RPMI7951 (cell line): ENCODE results near the gene OSBP2. TPM values are rescaled to one million over a fixed set of nuclear protein-coding genes. Genes with fewer than 3 reads are reported as not detected.
"Not testable (repeated sequence)": the region's sequence is repeated elsewhere in the genome, so short reads cannot be mapped to it uniquely, and the experiment has no call there.

ENCODE experiments used
- DNase-seq: peaks from one replicate; pipeline ENCODE4 v3.0.0-alpha.2; 2012; ENCODE audit warnings: low read depth
- total RNA-seq: library from RNA; depleted of rRNA; stranded (reverse); fragments of >200 nt; shearing (Covaris generic); gene quantifications from 2 replicates; pipeline ENCODE4 v1.2.3, GENCODE V29; 2014

Gene OSBP2
- total RNA-seq, 1 experiment from 2014 or later, result 5.9 TPM

DNA sequence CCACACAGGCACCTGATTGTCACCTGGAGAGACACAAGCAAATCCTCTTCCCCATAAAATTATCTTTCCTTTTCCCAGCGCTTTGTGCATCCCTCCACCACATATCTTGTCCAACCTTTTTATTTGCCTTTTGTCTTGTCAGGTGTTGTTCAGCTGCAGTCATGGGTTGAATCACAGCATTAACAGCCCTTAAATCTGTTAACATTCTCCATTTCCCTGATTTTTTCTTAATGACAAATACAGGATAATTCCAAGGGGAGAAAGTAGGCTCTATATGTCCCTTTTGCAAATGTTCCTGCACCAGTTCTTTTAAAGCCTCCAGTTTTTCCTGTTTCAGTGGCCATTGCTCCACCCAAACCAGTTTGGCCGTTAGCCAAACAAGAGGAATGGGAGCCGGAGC is 18.1 kb upstream of the OSBP2 start:
- not testable (repeated sequence) for DNase-seq

DNA sequence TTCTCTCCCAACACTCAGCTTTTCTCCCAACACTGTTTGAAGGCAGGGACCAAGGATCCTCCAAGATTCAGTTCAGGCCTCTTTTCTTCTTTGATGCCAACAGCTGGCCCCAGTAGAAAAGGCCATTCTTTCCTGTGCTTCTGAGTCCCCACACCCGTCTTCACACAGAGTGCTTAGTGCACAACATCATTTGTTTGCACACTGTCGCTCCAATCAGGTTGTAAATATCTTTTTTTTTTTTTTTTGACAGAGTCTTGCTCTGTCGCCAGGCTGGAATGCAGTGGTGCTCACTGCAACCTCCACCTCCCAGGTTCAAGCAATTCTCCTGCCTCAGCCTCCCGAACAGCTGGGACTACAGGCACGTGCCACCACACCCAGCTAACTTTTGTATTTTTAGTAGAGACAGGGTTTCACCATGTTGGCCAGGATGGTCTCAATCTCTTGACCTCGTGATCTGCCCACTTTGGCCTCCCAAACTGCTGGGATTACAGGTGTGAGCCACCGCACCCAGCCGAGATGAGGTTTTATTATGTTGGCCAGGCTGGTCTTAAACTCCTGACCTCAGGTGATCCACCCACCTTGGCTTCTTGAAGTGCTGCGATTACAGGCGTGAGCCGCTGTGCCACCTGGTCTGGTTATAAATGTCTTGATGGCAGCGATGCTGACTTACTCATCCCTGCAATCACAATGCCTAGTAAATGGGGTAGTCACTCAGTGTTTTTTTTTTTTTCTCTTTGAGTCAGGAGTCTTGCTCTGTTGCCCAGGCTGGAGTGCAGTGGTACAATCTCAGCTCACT is 14.6 kb upstream of the OSBP2 start:
- DNase-seq, result not testable (repeated sequence)

DNA sequence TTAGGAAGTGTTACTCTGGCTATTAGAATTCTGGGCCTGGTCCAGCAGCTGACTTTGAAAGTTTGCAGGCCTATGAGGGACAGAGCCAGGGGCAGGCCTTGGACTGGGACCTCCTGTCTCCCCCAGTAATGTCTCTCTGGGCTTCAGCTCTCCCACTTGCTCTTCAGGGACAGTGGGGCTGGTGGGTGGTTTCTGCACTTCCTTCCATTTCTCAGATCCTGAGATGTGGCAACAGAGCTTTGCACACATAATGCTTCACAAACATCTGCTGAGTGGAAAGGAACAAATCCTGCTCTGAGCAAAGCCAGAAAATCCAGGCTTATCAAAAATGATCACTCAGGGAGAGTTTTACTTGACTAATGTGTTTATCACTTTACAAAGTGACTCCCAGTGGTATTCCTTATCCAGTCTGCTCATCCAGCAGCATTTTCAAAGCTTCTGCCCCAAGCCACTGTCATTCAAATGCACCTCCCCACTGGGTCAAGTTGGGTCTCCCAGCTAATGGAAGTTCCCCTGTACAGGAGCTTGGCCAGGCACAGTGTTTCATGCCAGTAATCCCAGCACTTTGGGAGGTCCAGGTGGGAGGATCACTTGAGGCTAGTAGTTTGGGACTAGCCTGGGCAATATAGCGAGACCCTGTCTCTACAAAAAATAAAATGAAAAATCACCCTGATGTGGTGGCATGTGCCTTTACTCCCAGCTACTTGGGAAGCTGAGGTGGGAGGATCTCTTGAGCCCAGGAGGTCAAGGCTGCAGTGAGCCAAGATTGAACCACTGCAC is 13.5 kb upstream of the OSBP2 start:
- no peak for DNase-seq

DNA sequence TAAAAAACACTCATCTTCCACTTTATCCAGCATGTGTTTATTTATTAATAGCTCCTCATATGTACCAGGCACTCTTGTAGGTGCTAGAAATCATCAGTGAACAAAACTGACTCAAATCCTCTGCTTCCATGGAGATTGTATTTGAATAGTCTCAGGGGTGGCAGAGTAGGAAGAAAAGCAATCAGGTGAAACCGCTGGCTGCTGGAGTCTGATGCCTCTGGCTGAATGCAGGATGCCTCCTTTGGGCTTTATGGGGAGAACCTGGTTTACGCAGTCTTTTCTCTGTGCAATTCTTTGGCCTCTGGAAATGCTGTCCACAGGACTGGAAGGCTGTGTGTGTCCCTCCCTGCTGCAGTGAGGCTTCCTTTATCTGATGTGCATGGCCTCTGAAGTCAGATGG is 12.8 kb upstream of the OSBP2 start:
- no peak for DNase-seq

DNA sequence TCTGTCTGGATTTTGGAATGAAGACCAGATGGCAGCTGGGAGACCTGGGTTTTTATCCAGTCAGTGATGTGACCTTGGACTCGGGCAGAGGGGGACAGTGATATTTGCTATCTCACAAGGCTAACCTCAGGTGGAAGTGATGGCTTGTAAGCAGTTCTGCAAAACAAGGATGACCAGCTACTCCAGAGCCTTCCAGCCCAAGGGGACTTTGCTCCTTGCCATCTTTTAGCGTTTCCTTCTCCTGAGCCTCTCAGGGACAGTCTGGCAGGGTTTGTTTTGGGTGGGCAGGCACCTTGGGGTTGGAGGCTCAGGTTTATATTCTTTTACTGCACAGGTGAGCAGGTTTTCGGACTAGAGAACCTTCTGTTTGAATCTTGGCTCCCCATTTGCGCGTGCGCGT is 9.5 kb upstream of the OSBP2 start:
- no peak for DNase-seq

DNA sequence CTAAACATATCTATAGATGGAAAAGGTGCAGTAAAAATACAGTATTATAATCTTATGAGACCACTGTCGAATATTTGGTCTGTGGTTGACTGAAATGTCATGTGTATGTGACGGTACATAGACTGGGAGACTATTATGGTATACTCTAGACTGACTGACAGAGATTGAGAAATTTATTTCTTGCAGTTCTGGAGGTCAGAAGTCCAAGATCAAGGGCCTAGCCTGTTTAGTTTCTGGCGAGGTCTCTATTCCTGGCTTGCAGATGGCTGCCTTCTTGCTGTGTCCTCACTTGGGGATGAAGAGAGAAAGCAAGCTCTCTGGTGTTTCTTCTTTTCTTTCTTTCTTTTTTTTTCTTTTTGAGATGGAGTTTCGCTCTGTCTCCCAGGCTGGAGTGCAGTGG is 7.3 kb upstream of the OSBP2 start:
- no peak for DNase-seq

DNA sequence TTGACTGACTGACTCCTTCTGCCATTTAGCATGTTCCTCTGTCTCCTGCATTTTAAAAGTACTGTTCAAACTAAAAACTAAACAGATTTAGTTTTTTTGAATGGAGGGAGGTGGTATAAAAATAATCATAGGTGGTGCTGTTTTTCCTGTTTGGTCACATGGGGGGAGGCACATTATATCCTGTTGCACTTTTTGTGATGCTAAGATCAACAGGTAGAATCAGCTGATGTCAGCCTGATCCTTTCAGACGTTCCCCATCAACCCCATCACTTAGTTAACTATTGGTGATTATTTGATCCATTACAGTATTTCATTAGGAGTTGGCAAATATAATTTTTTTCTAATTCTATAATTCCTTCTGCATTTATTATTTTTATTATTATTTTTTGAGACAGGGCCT is 5.1 kb upstream of the OSBP2 start:
- no peak for DNase-seq

DNA sequence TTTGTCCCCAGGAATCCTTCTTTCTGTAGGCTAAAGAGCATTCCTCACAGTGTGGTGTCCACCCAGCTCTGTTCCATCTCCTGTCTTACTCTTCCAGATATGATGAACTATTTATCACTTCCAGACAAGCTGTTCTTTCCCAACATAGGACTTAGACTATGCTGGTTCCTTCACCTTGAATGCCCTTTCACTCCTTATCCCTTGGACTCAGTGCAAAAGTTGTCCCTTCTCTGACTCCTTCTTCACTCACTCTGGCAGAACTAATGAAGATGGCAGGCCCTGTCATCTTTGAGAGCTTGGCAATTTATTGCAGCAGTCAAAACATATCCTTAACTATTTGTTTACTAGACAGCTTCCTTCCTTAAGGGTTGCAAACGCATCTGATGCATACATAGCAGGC is 3.5 kb upstream of the OSBP2 start:
- DNase-seq, result no peak

DNA sequence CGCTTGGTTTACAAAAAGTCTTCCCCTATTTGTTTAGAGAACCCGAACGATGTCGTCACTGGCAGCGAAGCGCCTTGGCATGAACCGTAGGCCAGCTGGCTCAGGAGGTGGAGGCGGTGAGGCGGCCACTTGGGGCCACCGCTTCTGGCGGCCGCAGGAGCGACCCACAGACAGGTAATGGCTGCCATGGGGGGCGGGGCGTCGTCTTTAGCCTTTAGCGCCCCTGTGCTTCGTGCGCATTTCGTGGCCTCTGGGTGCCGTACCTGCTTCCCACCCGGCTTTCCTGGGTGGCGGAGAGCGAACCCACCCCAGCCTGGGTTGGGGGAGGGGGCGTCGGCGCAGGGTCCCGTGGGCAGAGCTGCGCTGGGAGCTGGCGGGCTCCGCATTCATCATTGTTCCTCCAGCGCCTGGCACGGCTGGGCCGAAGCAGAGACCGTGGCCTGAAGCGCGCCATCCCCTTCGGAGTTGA is 469 bp upstream of the OSBP2 start:
- DNase-seq, result peak; percentile 12

DNA sequence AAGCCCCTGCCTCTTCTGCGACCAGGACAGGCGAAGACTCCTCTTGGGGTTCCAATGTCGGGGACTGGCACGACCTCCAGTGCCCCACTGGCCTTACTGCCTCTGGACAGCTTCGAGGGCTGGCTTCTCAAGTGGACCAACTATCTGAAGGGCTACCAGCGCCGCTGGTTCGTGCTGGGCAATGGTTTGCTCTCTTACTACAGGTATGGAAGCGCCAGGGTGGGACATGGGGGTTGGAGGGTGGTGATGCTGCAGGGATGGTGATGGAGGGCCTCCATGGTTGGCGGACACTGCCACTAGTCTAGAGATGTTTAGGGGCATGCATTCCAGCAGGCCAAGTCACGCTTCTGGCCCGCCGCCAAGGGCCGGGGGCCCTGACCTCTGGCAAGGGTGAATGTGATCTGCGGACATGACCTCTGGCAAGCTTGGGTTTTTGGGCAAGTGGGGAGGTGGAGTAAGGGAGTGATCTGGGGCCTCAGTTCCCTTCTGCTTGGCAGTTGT is 727 bp downstream of the OSBP2 start:
- DNase-seq, result no peak

DNA sequence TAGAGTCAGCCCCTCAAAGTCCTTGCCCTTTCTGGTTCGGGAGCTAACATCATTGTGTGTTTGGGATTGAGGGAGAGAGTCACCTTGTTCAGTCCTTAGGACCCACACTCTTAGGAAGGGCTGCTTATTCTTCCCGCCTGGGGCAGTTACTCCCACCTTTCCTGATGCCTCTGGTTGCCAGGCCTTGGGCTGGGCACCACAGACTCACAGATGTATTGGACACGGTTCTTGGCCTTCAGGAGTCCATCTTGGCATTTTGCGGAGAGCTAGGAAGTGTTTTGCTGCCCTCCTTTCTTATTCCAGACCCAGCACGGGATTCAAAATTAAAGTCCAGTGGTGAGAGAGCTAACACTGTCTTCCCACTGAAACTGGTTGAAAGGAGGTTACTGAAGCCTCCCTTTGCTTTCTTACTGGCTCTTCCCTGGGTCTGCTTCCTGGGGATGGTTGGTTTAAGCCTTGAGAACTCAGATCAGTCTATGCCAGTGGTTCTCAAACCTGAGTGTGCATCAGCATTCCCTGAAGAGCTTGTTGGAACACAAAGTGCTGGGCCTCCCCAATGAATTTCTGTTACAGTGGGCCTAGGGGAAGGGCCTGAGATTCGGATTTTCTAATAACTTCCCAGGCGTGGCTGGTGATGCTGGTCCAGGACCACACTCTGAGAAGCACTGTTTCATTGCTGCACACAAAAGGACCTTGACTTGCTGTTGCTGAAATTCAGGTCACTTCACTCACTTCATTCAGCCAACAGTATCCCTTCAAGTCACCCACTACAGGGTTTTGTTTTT is 1.4 kb downstream of the OSBP2 start:
- DNase-seq, result no peak

DNA sequence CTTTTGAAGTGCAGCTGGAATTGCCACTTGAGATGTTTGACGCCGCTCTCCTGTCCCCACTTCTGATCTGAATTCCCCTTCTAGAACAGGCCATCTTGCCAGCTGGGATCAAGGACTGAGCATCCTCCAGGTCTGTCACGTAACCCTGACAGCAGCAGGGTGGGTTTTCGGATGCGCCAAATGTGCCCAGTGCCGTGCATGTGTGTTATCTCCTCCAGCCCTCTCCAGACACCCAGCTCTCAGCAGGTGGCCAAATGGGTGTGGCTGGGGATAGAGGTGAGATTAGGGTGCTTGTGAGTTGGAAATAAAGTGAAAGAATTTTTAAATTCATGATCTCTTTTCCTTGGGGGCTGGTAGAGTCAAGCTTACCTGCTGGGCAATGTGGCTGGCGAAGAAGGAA is 3.3 kb downstream of the OSBP2 start:
- no peak for DNase-seq

DNA sequence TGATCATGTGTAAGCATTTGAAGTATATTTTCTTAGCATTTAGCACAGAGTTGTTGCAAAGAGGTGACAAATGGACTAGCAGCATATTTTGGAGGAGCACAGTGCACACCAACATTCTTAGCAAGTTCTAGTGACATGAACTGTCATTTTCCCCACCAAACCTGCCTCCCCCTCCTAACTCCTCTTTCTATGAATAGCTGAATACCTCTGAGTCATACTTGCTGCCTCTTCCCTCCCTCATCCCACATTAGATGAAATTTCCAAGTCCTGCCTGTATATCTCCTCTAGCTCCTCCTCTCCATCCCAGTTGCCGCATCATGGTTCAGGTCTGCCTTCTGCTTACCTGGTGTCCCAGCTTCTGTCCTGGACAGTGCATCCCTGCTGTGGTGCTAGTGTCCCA is 7.2 kb downstream of the OSBP2 start:
- peak; percentile 52 for DNase-seq

DNA sequence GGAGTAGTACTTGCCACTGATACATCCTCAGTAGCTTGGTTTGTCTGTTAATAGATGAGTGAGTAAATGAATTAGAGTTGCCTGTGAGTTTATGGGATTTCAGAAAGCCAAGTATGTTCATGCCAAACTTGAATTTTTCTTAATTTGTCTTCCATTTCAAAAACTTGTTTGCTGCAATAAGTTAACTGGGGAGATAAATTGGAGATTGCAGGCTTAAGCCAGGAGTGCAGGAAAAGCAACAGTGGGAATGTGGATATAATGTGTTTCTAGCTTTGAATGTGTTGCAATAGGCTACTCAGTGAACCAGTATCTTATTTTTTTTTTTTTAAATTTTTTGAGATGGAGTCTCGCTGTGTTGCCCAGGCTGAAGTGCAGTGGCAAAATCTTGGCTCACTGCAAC is 8.2 kb downstream of the OSBP2 start:
- DNase-seq, result no peak

DNA sequence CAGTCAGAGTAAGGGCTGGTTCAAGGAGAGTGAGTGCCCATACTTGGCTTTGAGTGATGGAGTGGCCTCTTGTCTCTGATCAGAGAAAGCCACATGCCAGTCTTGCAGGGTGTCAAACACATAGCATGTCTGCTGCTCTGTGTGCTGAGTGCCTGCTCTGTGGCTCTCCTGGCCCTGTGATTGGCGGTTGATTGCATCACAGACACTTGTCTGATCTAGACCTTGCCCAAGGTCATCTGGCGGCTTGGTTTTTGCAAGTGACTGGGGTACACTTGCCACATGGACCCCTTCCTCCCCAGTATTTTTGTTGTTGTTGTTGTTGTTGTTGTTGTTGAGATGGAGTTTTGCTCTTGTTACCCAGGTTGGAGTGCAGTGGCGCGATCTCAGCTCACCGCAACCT is 10.3 kb downstream of the OSBP2 start:
- no peak for DNase-seq

DNA sequence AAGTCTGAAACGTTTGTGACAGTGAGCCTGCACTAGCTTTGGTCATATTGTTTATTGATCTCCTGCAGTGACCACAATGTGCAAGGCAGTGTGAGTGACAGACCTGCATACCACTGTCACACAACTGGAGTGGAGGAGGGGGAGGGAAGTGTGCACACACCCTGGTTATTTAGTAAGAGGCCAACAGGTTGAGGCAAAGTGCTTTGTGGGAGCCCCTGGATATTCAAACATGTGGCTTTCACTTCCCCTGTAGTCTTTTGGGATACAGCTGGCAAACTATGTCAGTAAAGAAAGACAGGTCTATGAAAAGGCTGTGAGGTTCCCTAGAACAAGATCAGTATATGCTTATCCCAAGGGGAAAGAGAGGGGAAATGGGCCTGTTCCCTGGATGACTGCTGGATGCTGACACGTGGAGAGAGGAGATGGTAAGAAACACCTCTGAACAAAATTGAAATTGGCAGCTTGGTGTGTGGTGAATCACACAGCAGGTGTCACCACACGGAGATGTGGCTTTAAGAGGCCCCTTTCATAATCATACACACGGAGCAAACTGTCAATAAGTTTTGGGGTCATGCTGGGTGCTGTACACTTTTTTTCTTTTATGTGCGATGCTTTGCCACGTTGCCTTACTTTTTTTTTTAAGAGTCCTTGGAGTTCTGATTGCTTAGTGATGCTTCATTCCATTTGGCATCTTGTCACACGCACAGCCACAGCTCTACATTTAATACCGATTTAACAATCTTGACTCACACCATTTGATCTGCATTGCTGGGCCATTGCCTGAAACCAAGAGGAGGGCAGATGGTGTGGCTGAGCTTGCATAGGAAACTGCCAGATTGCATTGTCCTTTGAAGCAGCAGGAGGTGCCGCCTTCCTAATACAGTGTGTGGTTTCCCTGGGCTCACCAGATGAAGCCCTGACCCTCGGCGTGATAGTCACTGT is 11.3 kb downstream of the OSBP2 start:
- peak; percentile 95 for DNase-seq

DNA sequence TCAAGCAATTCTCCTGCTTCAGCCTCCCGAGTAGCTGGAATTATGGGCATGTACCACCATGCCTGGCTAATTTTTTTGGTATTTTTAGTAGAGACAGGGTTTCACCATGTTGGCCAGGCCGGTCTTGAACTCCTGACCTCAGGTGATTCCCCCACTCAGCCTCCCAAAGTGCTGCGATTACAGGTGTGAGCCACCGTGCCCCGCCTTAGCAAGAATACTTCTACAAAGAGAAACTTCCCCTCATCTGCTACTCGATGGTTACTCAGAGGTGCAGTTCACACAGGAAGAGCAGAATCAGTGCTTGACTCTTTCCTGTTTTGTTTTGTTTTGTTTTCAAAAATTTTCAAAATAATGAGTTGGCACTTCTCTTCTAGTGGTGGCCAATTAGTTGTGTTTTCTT is 15.3 kb downstream of the OSBP2 start:
- not testable (repeated sequence) for DNase-seq

DNA sequence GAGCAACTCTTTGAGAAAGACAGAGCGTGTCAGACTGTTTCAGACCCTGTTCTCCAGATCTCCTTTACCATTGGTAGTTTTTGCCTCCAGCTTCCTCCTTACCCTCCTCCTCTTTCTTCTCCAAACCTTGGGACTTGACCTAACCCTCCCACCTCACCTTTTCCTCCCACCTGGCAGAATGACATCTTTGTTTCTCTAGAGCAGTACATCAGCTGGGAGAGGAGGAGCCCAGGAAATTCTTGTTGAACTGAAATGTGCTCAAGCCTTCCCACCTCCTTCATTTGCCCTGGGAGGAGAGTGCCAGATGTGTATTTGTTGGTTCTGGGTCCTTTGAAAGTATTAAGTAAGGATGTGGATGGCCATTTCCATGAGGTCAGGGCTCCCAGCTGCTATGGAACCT is 17.4 kb downstream of the OSBP2 start:
- no peak for DNase-seq

DNA sequence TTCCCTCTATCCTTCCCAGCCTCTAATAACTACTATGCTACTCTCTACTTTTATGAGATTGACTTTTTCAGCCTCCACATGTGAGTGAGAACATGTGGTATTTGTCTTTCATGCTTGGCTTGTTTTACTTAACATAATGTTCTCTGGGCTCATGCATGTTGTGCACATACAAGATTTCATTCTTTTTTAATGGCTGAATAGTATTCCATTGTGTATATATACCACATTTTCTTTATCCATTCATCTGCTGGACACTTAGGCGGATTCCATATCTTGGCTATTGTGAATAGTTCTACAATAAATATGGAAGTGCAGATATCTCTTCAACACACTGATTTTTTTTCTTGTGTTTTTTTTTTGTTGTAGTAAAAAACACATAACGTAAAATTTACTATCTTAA is 19.4 kb downstream of the OSBP2 start:
- peak; percentile 31 for DNase-seq

DNA sequence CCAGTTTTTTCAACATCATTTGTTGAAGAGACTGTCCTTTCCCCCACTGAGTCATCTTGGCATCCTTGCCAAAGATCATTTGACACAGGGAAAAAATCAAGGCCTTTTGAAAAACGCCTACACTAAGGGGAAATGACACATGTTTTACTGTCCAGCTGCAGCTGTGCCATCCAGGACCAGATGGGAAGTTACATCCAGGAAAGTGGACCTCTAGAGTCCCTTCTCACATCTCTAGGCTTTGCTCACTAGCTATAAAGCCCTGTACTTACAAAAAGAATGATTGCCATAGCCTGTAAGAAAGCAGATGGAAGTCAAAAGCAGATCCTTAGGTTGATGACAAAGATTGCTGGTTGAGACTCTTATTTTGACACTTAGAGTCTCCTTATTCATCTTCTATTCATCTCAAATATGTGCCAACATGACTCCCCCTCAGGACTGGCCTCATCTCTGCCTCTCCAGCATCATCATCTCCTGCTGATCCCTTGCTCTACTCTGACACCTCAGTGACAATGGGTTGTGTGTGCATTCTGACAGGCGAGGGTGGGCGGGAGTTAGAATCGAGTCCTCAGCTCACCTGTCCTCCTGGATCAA is 22.8 kb downstream of the OSBP2 start:
- DNase-seq, result peak; percentile 94

DNA sequence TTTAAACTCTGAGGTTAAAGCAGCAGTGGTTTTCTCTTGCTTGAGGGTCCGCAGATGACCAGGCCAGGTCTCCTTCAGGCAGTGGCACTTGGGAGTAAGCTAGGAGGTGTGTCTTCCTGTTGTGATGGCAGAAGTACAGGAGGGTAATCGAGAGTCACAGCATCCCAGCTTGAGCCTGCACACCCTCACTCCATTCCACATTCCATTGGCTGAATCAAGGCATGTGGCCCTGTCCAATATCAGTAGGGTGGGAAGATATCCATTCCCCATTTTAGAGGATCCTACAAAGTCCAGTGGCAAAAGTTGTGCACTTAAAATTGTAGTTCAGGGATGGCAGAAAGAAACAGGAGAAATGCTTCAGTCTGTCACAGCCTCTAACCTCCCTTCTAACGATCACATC is 23.3 kb downstream of the OSBP2 start:
- no peak for DNase-seq
